HG03095 (cell line): ENCODE results near the gene ITGB2.
A peak's percentile ranks its signal among the peaks of the same experiment; 100 is the strongest.
"Not testable (repeated sequence)": the region's sequence is repeated elsewhere in the genome, so short reads cannot be mapped to it uniquely, and the experiment has no call there.

Source experiments
- ATAC-seq: cut with Tn5 transposase; IDR thresholded peaks from one replicate; pipeline ENCODE4 v1.9.1; 2021; ENCODE audit warnings: moderate library complexity; ENCODE audit not compliant: unreplicated experiment

ITGB2 gene

GRCh38 chr21:44942566-44942965 is 21.9 kb upstream of the ITGB2 start:
- ATAC-seq, result no peak

- no peak for ATAC-seq
These were observed 20.9 kb upstream of the ITGB2 start for GRCh38 chr21:44941567-44941966.

- peak; percentile 19 for ATAC-seq
These were observed 19.5 kb upstream of the ITGB2 start for GRCh38 chr21:44940116-44940631.

GRCh38 chr21:44939532-44940115 is 18.9 kb upstream of the ITGB2 start, which contains the start of gene SLX9:
SLX9 (plus strand) TSS chr21:44940029; CDS start chr21:44940058, 29 bp downstream.
- ATAC-seq, result peak; percentile 67

- ATAC-seq, result no peak
These were observed 18.3 kb upstream of the ITGB2 start for GRCh38 chr21:44938772-44939531.

- ATAC-seq, result no peak
These were observed 14.8 kb upstream of the ITGB2 start for GRCh38 chr21:44935533-44935927.

- no peak for ATAC-seq
These were observed 14.3 kb upstream of the ITGB2 start for GRCh38 chr21:44934797-44935532.

GRCh38 chr21:44934276-44934675 is 13.6 kb upstream of the ITGB2 start:
- no peak for ATAC-seq

GRCh38 chr21:44933918-44934260 is 13.2 kb upstream of the ITGB2 start:
- ATAC-seq, result no peak

- ATAC-seq, result no peak
These were observed 12.7 kb upstream of the ITGB2 start for GRCh38 chr21:44933199-44933917.

- ATAC-seq, result no peak
These were observed 11.9 kb upstream of the ITGB2 start for GRCh38 chr21:44932408-44933181.

GRCh38 chr21:44931501-44932407 is 11.1 kb upstream of the ITGB2 start:
- no peak for ATAC-seq

- ATAC-seq, result no peak
These were observed 10.4 kb upstream of the ITGB2 start for GRCh38 chr21:44931137-44931500.

- no peak for ATAC-seq
These were observed 9.9 kb upstream of the ITGB2 start for GRCh38 chr21:44930543-44930981.

- no peak for ATAC-seq
These were observed 9.3 kb upstream of the ITGB2 start for GRCh38 chr21:44929799-44930542.

GRCh38 chr21:44929242-44929798 is 8.6 kb upstream of the ITGB2 start:
- no peak for ATAC-seq

GRCh38 chr21:44928500-44929241 is 8.0 kb upstream of the ITGB2 start:
- not testable (repeated sequence) for ATAC-seq
